HEK293 (cell line): ENCODE results near the gene KIF5B.

Experiments
- CTCF ChIA-PET: fragments of 350-600 bp; formaldehyde crosslinking; extraction: SDS; loops from one replicate; lab custom pipeline; 2021; ENCODE audit warnings: antibody characterized with exemption; lab: Yijun Ruan, JAX
- POLR2A ChIA-PET: fragments of 300-600 bp; formaldehyde crosslinking; extraction: SDS; loops from one replicate; lab custom pipeline; 2020; ENCODE audit warnings: antibody characterized with exemption, inconsistent platforms; lab: Yijun Ruan, JAX
- H3K27ac ChIP-seq: fragments of 200-500 bp; sonication (Bioruptor generic); 2 replicates; pipeline ENCODE4 v1.5.1; 2014; ENCODE audit warnings: low read depth, low read length, control low read depth, inconsistent platforms; ENCODE audit errors: extremely low read depth
- H3K36me3 ChIP-seq, 2 experiments: fragments of 200-500 bp in 1 of 2; sonication (Bioruptor generic) in 1 of 2; 1 replicate in 1 of 2; 2 replicates in 1 of 2; pipeline ENCODE4 v1.5.1; 2014 to 2017; ENCODE audit warnings: inconsistent platforms in 2 of 2, low read length in 2 of 2; ENCODE audit not compliant: control insufficient read depth in 2 of 2, insufficient read depth in 1 of 2
- H3K4me1 ChIP-seq: fragments of 200-500 bp; sonication (Bioruptor generic); 2 replicates; pipeline ENCODE4 v1.5.1; 2014; ENCODE audit warnings: mild to moderate bottlenecking, low read length, inconsistent platforms; ENCODE audit not compliant: control insufficient read depth, insufficient read depth
- H3K4me3 ChIP-seq: 2 replicates; pipeline ENCODE4 v1.5.1; 2011; ENCODE audit warnings: low read depth, mild to moderate bottlenecking, control low read depth, low read length, moderate library complexity
- H3K9me3 ChIP-seq: fragments of 200-500 bp; sonication (Bioruptor generic); 2 replicates; pipeline ENCODE4 v1.5.1; 2014; ENCODE audit warnings: low read depth, low read length, inconsistent platforms; ENCODE audit not compliant: control insufficient read depth, insufficient read depth
- BCL11A ChIP-seq: fragments of 450-650 bp; formaldehyde crosslinking; IDR thresholded peaks from 2 replicates; pipeline ENCODE4 v1.5.1; 2016; ENCODE audit warnings: low read depth, missing biosample characterization, missing genetic modification characterization
- BCL11B ChIP-seq: fragments of 450-650 bp; formaldehyde crosslinking; IDR thresholded peaks from 2 replicates; pipeline ENCODE4 v1.5.1; 2016; ENCODE audit warnings: low read depth, missing biosample characterization, missing genetic modification characterization
- FEZF1 ChIP-seq: fragments of 450-650 bp; formaldehyde crosslinking; IDR thresholded peaks from 2 replicates; pipeline ENCODE4 v1.5.1; 2016; ENCODE audit warnings: missing biosample characterization, missing genetic modification characterization
- GLIS1 ChIP-seq: fragments of 450-650 bp; formaldehyde crosslinking; IDR thresholded peaks from 2 replicates; pipeline ENCODE4 v1.5.1; 2016; ENCODE audit warnings: missing biosample characterization, missing genetic modification characterization
- HIC1 ChIP-seq: fragments of 450-650 bp; formaldehyde crosslinking; IDR thresholded peaks from 2 replicates; pipeline ENCODE4 v1.5.1; 2016; ENCODE audit warnings: missing biosample characterization, missing genetic modification characterization
- REPIN1 ChIP-seq: fragments of 450-650 bp; formaldehyde crosslinking; IDR thresholded peaks from 2 replicates; pipeline ENCODE4 v1.5.1; 2017; ENCODE audit warnings: missing biosample characterization, missing genetic modification characterization, low read depth
- SP2 ChIP-seq: fragments of 450-650 bp; formaldehyde crosslinking; IDR thresholded peaks from 2 replicates; pipeline ENCODE4 v1.5.1; 2016; ENCODE audit warnings: missing biosample characterization, missing genetic modification characterization
- SP7 ChIP-seq: fragments of 450-650 bp; formaldehyde crosslinking; IDR thresholded peaks from 2 replicates; pipeline ENCODE4 v1.5.1; 2016; ENCODE audit warnings: missing biosample characterization, missing genetic modification characterization
- ZBTB8A ChIP-seq: fragments of 450-650 bp; formaldehyde crosslinking; IDR thresholded peaks from 2 replicates; pipeline ENCODE4 v1.5.1; 2016; ENCODE audit warnings: missing biosample characterization, missing genetic modification characterization
- ZNF174 ChIP-seq: fragments of 450-650 bp; formaldehyde crosslinking; IDR thresholded peaks from 2 replicates; pipeline ENCODE4 v1.5.0; 2017; ENCODE audit warnings: missing biosample characterization, mild to moderate bottlenecking, missing genetic modification characterization
- ZNF221 ChIP-seq: fragments of 450-650 bp; formaldehyde crosslinking; IDR thresholded peaks from 2 replicates; pipeline ENCODE4 v1.5.1; 2017; ENCODE audit warnings: missing biosample characterization, missing genetic modification characterization, borderline replicate concordance
- ZNF248 ChIP-seq: fragments of 450-650 bp; formaldehyde crosslinking; IDR thresholded peaks from 2 replicates; pipeline ENCODE4 v1.5.1; 2017; ENCODE audit warnings: missing biosample characterization, missing genetic modification characterization
- ZNF324 ChIP-seq: fragments of 450-650 bp; formaldehyde crosslinking; IDR thresholded peaks from 2 replicates; pipeline ENCODE4 v1.5.1; 2016; ENCODE audit warnings: missing biosample characterization, missing genetic modification characterization
- ZNF558 ChIP-seq: fragments of 450-650 bp; formaldehyde crosslinking; IDR thresholded peaks from 2 replicates; pipeline ENCODE4 v1.5.1; 2016; ENCODE audit warnings: missing biosample characterization, missing genetic modification characterization
- ZNF596 ChIP-seq: fragments of 450-650 bp; IDR thresholded peaks from 2 replicates; pipeline ENCODE4 v1.5.0; 2018; ENCODE audit warnings: missing biosample characterization, mild to moderate bottlenecking, missing genetic modification characterization, moderate library complexity
- ZNF623 ChIP-seq: fragments of 450-650 bp; formaldehyde crosslinking; IDR thresholded peaks from 2 replicates; pipeline ENCODE4 v1.5.1; 2016; ENCODE audit warnings: missing biosample characterization, missing genetic modification characterization
- ZNF624 ChIP-seq: fragments of 450-650 bp; formaldehyde crosslinking; IDR thresholded peaks from 2 replicates; pipeline ENCODE4 v1.5.1; 2017; ENCODE audit warnings: missing biosample characterization, missing genetic modification characterization
- ZNF777 ChIP-seq: fragments of 450-650 bp; formaldehyde crosslinking; IDR thresholded peaks from 2 replicates; pipeline ENCODE4 v1.5.1; 2017; ENCODE audit warnings: missing biosample characterization, missing genetic modification characterization, borderline replicate concordance
- TF ChIP-seq, protein P1 (sequence below): fragments of 450-650 bp; formaldehyde crosslinking; IDR thresholded peaks from 2 replicates; pipeline ENCODE4 v1.5.1; 2016; ENCODE audit warnings: missing biosample characterization, missing genetic modification characterization
- TF ChIP-seq, protein P2 (sequence below): fragments of 450-650 bp; formaldehyde crosslinking; IDR thresholded peaks from 2 replicates; pipeline ENCODE4 v1.5.1; 2016; ENCODE audit warnings: missing biosample characterization, missing genetic modification characterization, borderline replicate concordance

KIF5B gene

GRCh38 chr10:32095116-32095733 lies 39.0 kb upstream of the KIF5B start (continued):
- TF ChIP-seq SP7 (tag by site-specific recombination) = peak; percentile 71
- 0 out of 2 replicates have a peak, but pooled peaks have one; percentile 13 for TF ChIP-seq BCL11A
- TF ChIP-seq GLIS1 (tag by site-specific recombination) = no peak
- TF ChIP-seq, all 188 proteins: peak for 9

DNA sequence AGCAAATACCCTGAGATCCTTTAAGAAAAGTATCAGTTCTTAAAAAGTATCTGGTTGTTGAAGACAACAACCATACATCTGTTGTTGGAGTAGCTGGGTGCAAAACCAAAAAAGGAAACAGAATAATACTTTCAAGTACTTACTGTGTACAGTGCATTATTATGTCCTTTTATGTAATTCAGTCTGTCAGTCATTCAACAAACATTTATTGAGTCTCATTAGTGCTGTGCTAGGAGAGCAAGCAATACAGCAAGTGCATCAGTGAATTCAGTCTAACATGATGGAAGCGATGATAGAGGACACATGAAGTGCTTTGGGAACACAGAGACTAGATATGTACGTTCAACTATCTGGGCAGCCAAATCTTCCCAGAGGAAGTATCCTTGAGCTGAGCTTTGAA lies 37.4 kb upstream of the KIF5B start:
- TF ChIP-seq HIC1 = no peak
- TF ChIP-seq, protein P1, sequence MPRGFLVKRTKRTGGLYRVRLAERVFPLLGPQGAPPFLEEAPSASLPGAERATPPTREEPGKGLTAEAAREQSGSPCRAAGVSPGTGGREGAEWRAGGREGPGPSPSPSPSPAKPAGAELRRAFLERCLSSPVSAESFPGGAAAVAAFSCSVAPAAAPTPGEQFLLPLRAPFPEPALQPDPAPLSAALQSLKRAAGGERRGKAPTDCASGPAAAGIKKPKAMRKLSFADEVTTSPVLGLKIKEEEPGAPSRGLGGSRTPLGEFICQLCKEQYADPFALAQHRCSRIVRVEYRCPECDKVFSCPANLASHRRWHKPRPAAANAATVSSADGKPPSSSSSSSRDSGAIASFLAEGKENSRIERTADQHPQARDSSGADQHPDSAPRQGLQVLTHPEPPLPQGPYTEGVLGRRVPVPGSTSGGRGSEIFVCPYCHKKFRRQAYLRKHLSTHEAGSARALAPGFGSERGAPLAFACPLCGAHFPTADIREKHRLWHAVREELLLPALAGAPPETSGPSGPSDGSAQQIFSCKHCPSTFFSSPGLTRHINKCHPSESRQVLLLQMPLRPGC (tag by site-specific recombination) = no peak
- TF ChIP-seq ZNF221 (tag by site-specific recombination) = no peak
- no peak for TF ChIP-seq ZNF248
- no peak for TF ChIP-seq ZNF777 (tag by site-specific recombination)
- TF ChIP-seq ZNF624 = no peak
- TF ChIP-seq SP2 (tag by site-specific recombination) = no peak
- no peak for TF ChIP-seq ZNF324
- no peak for TF ChIP-seq ZNF623
- no peak for TF ChIP-seq FEZF1
- TF ChIP-seq ZNF558 (tag by site-specific recombination) = no peak
- no peak for TF ChIP-seq ZBTB8A (tag by site-specific recombination)
- TF ChIP-seq, protein P2, sequence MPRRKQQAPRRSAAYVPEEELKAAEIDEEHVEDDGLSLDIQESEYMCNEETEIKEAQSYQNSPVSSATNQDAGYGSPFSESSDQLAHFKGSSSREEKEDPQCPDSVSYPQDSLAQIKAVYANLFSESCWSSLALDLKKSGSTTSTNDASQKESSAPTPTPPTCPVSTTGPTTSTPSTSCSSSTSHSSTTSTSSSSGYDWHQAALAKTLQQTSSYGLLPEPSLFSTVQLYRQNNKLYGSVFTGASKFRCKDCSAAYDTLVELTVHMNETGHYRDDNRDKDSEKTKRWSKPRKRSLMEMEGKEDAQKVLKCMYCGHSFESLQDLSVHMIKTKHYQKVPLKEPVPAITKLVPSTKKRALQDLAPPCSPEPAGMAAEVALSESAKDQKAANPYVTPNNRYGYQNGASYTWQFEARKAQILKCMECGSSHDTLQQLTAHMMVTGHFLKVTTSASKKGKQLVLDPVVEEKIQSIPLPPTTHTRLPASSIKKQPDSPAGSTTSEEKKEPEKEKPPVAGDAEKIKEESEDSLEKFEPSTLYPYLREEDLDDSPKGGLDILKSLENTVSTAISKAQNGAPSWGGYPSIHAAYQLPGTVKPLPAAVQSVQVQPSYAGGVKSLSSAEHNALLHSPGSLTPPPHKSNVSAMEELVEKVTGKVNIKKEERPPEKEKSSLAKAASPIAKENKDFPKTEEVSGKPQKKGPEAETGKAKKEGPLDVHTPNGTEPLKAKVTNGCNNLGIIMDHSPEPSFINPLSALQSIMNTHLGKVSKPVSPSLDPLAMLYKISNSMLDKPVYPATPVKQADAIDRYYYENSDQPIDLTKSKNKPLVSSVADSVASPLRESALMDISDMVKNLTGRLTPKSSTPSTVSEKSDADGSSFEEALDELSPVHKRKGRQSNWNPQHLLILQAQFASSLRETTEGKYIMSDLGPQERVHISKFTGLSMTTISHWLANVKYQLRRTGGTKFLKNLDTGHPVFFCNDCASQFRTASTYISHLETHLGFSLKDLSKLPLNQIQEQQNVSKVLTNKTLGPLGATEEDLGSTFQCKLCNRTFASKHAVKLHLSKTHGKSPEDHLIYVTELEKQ (tag by site-specific recombination) = no peak
- ChIA-PET CTCF (interaction anchor here (1.0 kb wide), 1 partner anchor 1022 kb away, joined by 3 read pairs; no protein-coding TSS in a partner anchor), POLR2A (no interaction called here)
- Histone ChIP-seq H3K9me3 (no peaks in the 10 kb centered on the region), H3K4me3 (no peak overlapping the region), H3K4me1 (0 out of 2 replicates have a peak, but pooled peaks cover 4% of the 10 kb centered on the region), H3K36me3 (no peaks in the 10 kb centered on the region), H3K27ac (no peak overlapping the region)

DNA sequence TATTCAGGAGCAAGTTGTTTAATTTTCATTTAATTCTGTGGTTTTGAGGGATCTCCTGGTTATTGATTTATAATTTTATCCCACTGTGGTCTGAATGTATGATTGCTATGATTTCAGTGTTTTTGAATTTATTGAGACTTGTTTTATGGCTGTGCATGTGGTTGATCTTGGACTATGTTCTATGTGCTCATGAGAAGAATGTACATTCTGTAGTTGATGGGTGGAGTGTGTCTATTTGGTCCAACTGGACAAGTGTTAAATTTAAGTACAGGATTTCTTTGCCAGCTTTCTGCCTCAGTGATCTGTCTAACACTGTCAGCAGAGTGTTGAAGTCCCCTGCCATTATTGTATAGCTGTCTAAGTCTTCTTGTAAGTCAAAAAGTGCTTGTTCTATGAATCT lies 34.8 kb upstream of the KIF5B start:
- Histone ChIP-seq H3K4me1 (0 out of 2 replicates have a peak, but pooled peaks cover 4% of the 10 kb centered on the region), H3K4me3 (no peak overlapping the region), H3K9me3 (no peaks in the 10 kb centered on the region), H3K36me3 (no peaks in the 10 kb centered on the region), H3K27ac (no peak overlapping the region)
- TF ChIP-seq REPIN1 (tag by site-specific recombination) (no peak), BCL11B (tag by site-specific recombination) (no peak), ZNF174 (tag by site-specific recombination) (no peak), ZNF596 (tag by site-specific recombination) (no peak)
- ChIA-PET CTCF (no interaction called here), POLR2A (no interaction called here)
